NCI-H82 (cell line): ENCODE results near the gene ALOX5.
A peak's percentile ranks its signal among the peaks of the same experiment; 100 is the strongest.
"Not testable (repeated sequence)": the region's sequence is repeated elsewhere in the genome, so short reads cannot be mapped to it uniquely, and the experiment has no call there.

Experiments used
- DNase-seq: peaks from one replicate; lab custom pipeline; 2025; lab: John Stamatoyannopoulos, UW

ALOX5 gene

DNA sequence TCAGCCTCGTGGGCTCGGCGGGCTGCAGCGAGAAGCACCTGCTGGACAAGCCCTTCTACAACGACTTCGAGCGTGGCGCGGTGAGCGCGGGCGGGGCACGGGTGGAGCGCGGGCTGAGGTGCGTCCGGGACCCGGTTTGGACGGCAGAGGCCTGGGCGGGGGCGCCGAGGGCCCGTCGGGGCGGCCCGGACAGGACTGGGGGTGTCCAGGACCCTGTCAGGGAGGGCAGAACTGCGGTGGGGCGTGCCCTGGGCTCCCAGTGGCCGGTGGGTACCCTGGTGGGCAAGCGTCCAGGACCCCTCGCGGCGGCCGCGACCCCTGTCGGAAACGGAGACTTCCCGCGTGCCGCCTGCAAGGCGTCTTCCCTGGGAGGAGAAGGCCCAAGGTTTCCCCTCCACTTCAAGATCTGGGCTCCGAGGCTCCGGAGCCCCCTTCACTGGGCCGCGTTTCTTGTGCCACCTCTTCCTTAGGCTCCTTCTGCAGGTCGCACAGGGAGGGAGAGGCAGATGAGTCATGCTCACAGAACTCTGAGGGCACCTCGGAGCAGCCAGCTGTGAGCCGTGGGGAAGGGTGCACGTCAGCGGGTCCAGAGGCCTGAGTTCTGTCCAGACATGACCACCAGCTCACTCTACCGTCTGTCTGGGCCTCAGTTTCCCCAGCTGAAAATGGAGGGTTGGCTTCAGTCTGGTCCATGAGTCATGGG lies 485 bp downstream of the ALOX5 start:
- DNase-seq, result peak; percentile 24

GRCh38 chr10:45375101-45375500 lies 1.1 kb downstream of the ALOX5 start:
- no peak for DNase-seq

DNA sequence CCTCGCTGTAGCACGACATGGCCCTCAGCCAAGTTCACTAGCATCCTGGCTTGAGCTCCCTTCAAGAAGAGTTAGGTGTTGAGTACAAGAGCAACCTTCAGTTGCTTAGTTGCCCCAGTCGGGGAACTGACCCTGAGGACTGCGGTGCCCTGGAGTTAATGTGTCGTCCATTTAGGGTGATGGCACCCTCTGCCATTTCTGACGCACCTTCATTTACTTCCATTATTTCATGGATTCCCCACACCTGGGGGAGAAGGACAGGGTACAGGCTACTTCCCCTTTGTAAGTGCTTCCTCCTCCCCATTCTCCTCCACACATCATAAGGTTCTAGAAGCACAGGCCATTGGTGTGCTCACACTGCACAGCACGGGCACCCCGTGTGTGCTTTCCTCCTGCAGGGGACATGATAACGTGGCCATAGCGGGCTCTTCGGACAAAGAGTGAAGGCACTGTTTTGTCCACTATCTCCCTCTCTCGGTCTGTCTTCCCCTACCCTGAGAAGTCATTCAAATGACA lies 1.8 kb downstream of the ALOX5 start:
- no peak for DNase-seq

DNA sequence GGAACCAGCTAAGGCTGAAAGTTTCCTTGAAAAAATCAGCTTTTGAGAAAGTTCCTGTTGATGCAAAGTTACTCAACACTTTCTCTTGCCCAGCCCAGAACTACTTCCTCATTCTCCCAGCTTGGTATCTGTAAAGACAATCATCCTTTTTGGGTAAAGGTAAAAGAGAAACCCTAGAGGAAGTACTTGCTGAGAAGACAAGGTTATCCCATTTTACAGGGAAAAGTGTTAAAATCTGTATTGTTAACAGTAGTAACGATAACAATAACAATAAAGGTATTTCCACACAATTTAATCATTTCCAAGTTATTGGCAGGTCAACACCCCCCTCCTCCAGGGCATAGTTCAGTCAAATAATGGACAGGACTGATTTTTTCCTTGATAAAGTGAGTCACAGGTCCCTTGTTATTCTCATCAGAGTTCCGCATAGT lies 2.4 kb downstream of the ALOX5 start:
- no peak for DNase-seq

DNA sequence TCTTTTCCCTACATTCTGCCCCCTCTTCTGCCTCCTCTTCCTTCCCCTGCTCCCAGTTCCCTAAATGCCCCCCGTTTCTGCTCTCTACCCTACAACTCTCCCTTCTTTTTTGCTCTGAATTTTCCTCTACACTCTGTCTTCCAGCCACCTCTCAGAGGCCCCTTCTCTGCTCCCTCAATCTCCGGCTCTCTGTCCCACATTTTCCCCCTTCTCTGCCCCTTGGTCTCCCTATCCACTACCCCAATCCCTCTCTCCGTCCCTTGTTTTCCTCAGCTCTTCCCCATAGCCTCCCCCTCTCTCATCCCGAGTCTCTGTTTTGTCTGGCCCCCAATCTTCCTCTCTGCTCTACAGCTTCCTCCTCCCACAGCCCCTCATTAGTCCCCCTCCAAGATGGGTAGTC lies 3.3 kb downstream of the ALOX5 start:
- DNase-seq, result no peak

DNA sequence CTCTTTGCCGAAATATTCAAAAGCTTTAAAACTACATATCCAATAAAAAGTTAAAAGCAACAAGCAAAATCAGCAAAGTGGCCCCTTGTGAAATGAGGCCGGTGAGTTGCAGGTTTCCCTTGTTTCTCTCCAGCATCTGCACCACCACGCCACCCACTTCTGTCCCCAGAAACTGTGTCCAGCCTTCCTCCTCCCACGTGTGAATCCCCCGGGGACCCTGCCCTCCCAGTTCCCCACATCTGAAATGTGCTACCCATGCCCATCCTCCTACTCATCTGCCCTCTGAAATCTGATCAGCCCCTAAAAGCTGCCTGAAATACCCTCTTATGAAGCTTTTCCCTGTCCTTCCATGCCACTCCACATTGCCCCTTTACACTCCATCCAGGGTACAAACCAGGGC lies 3.8 kb downstream of the ALOX5 start:
- no peak for DNase-seq

- peak; percentile 4 for DNase-seq
Measured at GRCh38 chr10:45378914-45379726, 5.1 kb downstream of the ALOX5 start.

- no peak for DNase-seq
Measured at GRCh38 chr10:45379891-45380540, 6.0 kb downstream of the ALOX5 start.

DNA sequence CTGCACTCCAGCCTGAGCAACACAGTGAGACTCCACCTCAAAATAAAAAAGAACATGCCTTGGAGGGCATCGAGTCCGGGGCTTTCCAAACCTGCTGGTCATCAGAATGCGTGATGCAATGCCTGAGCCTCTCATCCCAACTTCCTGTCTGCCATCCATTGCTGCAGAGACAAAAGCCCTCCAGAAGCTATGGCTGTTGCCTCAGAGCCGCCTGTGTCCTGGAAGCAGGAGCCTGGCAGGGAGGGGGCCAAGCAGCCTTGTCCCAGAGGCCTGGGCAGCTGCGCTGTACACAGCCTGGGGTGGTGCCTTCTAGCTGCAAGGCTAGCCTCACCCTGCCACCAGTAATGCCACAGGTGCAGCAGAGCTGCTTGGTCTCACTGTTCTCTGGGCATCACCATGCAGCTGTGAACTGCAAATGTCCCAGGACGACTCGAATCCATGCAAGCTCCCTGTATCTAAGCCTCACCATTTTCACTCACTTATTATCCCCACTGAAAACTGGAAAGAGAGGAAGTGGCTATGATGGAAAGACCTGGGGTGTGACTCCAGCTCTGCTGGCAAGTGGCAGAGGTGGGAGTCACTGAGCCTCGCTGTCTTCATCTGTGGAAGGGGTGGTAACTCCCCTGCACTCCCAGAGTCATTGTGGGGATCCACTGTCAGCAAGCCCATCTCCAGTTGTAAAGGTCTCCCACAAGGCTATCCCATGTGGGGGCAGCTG lies 7.0 kb downstream of the ALOX5 start:
- DNase-seq, result no peak

- no peak for DNase-seq
Measured at GRCh38 chr10:45382591-45382990, 8.6 kb downstream of the ALOX5 start.

GRCh38 chr10:45383682-45384330 lies 9.8 kb downstream of the ALOX5 start:
- DNase-seq, result no peak

- no peak for DNase-seq
Measured at GRCh38 chr10:45386657-45387056, 12.6 kb downstream of the ALOX5 start.

- no peak for DNase-seq
Measured at GRCh38 chr10:45387096-45387893, 13.3 kb downstream of the ALOX5 start.

DNA sequence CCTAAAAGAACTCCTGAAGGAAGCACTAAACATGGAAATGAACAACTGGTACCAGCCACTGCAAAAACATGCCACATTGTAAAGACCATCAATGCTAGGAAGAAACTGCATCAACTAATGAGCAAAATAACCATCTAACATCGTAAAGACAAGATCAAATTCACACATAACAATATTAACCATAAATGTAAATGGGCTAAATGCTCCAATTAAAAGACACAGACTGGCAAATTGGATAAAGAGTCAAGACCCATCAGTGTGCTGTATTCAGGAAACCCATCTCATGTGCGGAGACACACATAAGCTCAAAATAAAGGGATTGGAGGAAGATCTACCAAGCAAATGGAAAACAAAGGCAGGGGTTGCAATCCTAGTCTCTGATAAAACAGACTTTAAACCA lies 15.7 kb downstream of the ALOX5 start:
- DNase-seq, result not testable (repeated sequence)

GRCh38 chr10:45391636-45392035 lies 17.6 kb downstream of the ALOX5 start:
- not testable (repeated sequence) for DNase-seq

- DNase-seq, result no peak
Measured at GRCh38 chr10:45395554-45395953, 21.5 kb downstream of the ALOX5 start.

DNA sequence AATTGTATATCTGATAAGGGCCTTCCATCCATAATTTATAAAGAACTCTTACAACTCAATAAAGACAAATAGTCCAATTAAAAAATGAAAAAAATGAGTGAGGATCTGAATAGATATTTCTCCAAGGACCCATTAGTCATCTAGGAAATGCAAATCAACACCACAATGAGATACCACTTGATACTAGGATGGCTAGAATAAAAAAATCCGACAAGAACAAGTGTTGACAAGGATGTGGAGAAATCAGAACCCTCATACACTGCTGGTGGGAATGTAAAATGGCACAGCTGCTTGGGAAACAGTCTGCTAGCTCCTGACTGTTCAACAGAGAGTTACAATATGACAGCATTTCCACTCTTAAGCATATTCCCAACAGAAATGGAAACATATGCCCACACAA lies 24.6 kb downstream of the ALOX5 start:
- no peak for DNase-seq

DNA sequence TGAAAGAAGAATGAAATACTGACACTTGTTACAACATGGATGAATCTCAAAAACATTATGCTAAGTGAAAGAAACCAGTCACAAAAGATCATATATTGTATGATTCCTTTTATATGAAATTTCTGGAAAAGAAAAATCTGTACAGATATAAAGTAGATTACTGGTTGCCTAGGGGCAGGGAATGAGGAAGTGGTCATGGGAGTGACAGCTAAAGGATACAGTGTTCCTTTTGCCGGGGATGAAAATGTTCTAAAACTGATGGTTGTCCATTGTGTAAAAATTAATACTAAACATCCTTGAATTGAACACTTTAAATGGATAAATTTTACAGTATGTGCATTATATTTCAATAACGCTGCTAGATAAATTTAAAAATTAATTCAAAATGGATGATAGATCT lies 25.1 kb downstream of the ALOX5 start:
- no peak for DNase-seq

DNA sequence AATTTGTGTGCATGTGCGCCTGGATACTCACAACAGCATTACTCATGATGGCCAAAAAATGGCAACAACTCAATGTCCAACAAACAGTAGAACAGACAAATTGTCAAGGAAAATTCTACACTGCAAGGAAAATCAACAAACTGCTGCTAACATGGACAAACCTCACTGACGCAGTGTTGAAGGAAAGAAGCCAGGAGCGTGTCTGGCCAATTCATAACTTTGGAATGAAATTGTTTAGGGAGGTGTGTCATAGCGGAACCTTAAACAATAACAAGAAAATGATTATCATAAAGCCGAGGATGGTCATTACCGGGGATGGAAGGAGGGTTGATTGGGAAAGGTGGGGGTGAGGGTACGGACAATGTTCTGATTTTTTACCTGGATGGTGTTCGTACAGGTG lies 29.1 kb downstream of the ALOX5 start:
- DNase-seq, result no peak

GRCh38 chr10:45404087-45404769 lies 30.2 kb downstream of the ALOX5 start:
- no peak for DNase-seq
